Stimulated activated naive CD8-positive, alpha-beta T cell treated with anti-CD3 and anti-CD28 coated beads, Interleukin-15, amount 100 ng/mL, for 72 hours (primary cell): ENCODE data around the gene RAPGEF1.

ENCODE experiments used
- ATAC-seq: fragments of 150-1000 bp; cut with Tn5 transposase; 2 replicates; pipeline ENCODE4 v1.10.0; 2021; ENCODE audit warnings: mild to moderate bottlenecking, moderate library complexity
- DNase-seq, 2 donors: peaks; one replicate each; pipeline ENCODE4 v3.0.0; 2021 to 2022
- H3K27ac Mint-ChIP-seq, 2 donors: one replicate each; pipeline ENCODE4 v1.8.0; 2022; ENCODE audit warnings: mild to moderate bottlenecking in 2 of 2, mixed read lengths in 2 of 2, moderate library complexity in 2 of 2
- H3K27me3 Mint-ChIP-seq: one replicate; pipeline ENCODE4 v1.8.0; 2022; ENCODE audit warnings: mixed read lengths
- H3K4me1 Mint-ChIP-seq: one replicate; pipeline ENCODE4 v1.8.0; 2022; ENCODE audit warnings: mild to moderate bottlenecking, mixed read lengths
- H3K4me3 Mint-ChIP-seq, 2 donors: one replicate each; pipeline ENCODE4 v1.8.0; 2022; ENCODE audit warnings: mild to moderate bottlenecking in 2 of 2, mixed read lengths in 2 of 2, moderate library complexity in 1 of 2
- H3K9me3 Mint-ChIP-seq, 2 donors: one replicate each; pipeline ENCODE4 v1.8.0; 2022; ENCODE audit warnings: mixed read lengths in 2 of 2

The RAPGEF1 gene

GRCh38 chr9:131739959-131740648 lies at the start of gene RAPGEF1:
Gene RAPGEF1, minus strand, starts transcription at chr9:131740076. Its CDS starts 246 bp downstream, at chr9:131739830.
- Mint-ChIP-seq H3K4me3 (peak within 1 kb of the TSS; percentile 93 to 98), H3K27ac (peak within 1 kb of the TSS; percentile 93 to 94), H3K4me1 (peaks cover 60% of the 10 kb centered on the region), H3K27me3 (no peaks in the 10 kb centered on the region), H3K9me3 (no peaks in the 10 kb centered on the region)
- peak; percentile 85 for ATAC-seq
- DNase-seq: peak; percentile 84 to 92

GRCh38 chr9:131788851-131789250 lies 49.0 kb upstream of the RAPGEF1 start:
- no peak overlapping the region for H3K4me3 Mint-ChIP-seq
- H3K4me1 Mint-ChIP-seq: peaks cover 4% of the 10 kb centered on the region
- peaks cover 0 to 2% of the 10 kb centered on the region in 2 donors for H3K9me3 Mint-ChIP-seq
- peaks cover 90% of the 10 kb centered on the region for H3K27me3 Mint-ChIP-seq
- no peak overlapping the region for H3K27ac Mint-ChIP-seq
- no peak for DNase-seq
- ATAC-seq: no peak

- Mint-ChIP-seq H3K27ac (peak overlapping the region in 1 of 2 donors; percentile 54), H3K9me3 (peaks cover 9 to 12% of the 10 kb centered on the region in 2 donors), H3K4me3 (no peak overlapping the region), H3K4me1 (peaks cover 4% of the 10 kb centered on the region), H3K27me3 (peaks cover 95% of the 10 kb centered on the region)
- DNase-seq: no peak
- ATAC-seq: no peak
These were observed 48.0 kb upstream of the RAPGEF1 start for GRCh38 chr9:131787838-131788237.

- Mint-ChIP-seq H3K4me1 (peaks cover 18% of the 10 kb centered on the region), H3K4me3 (no peak overlapping the region), H3K9me3 (peaks cover 13 to 14% of the 10 kb centered on the region in 2 donors), H3K27me3 (peaks cover 83% of the 10 kb centered on the region), H3K27ac (no peak overlapping the region)
- DNase-seq (no peak), ATAC-seq (no peak)
These were observed 45.0 kb upstream of the RAPGEF1 start for GRCh38 chr9:131784748-131785501.

- ATAC-seq (peak; percentile 56), DNase-seq (no peak)
- Mint-ChIP-seq H3K27ac (no peak overlapping the region), H3K4me1 (peaks cover 14% of the 10 kb centered on the region), H3K9me3 (peaks cover 13 to 14% of the 10 kb centered on the region in 2 donors), H3K4me3 (no peak overlapping the region), H3K27me3 (peaks cover 73% of the 10 kb centered on the region)
These were observed 41.2 kb upstream of the RAPGEF1 start for GRCh38 chr9:131781069-131781468.

GRCh38 chr9:131776473-131776872 lies 36.6 kb upstream of the RAPGEF1 start:
- peaks cover 14% of the 10 kb centered on the region for H3K4me1 Mint-ChIP-seq
- ATAC-seq: no peak
- no peaks in the 10 kb centered on the region for H3K9me3 Mint-ChIP-seq
- H3K4me3 Mint-ChIP-seq: no peak overlapping the region
- H3K27ac Mint-ChIP-seq: no peak overlapping the region
- peak in 1 of 2 donors; percentile 17 for DNase-seq
- H3K27me3 Mint-ChIP-seq: peaks cover 55% of the 10 kb centered on the region

GRCh38 chr9:131776036-131776435 lies 36.2 kb upstream of the RAPGEF1 start:
- peaks cover 60% of the 10 kb centered on the region for H3K27me3 Mint-ChIP-seq
- DNase-seq (no peak), ATAC-seq (no peak)
- no peaks in the 10 kb centered on the region for H3K9me3 Mint-ChIP-seq
- H3K27ac Mint-ChIP-seq: no peak overlapping the region
- peaks cover 9% of the 10 kb centered on the region for H3K4me1 Mint-ChIP-seq
- no peak overlapping the region for H3K4me3 Mint-ChIP-seq

GRCh38 chr9:131774636-131775035 lies 34.8 kb upstream of the RAPGEF1 start:
- no peak overlapping the region for H3K4me3 Mint-ChIP-seq
- H3K27ac Mint-ChIP-seq: no peak overlapping the region
- no peak for ATAC-seq
- peaks cover 69% of the 10 kb centered on the region for H3K27me3 Mint-ChIP-seq
- DNase-seq: no peak
- no peaks in the 10 kb centered on the region for H3K9me3 Mint-ChIP-seq
- no peaks in the 10 kb centered on the region for H3K4me1 Mint-ChIP-seq

- ATAC-seq: no peak
These were observed 34.1 kb upstream of the RAPGEF1 start for GRCh38 chr9:131773911-131774379.

GRCh38 chr9:131772940-131773339 lies 33.1 kb upstream of the RAPGEF1 start:
- no peak overlapping the region for H3K27ac Mint-ChIP-seq
- H3K9me3 Mint-ChIP-seq: no peaks in the 10 kb centered on the region
- H3K27me3 Mint-ChIP-seq: peaks cover 66% of the 10 kb centered on the region
- H3K4me1 Mint-ChIP-seq: no peaks in the 10 kb centered on the region
- no peak overlapping the region for H3K4me3 Mint-ChIP-seq
- ATAC-seq: no peak
- no peak for DNase-seq

More at GRCh38 chr9:131773911-131774379, 34.1 kb upstream of the RAPGEF1 start:
- Mint-ChIP-seq H3K4me1 (no peaks in the 10 kb centered on the region), H3K27me3 (peaks cover 70% of the 10 kb centered on the region), H3K27ac (no peak overlapping the region), H3K9me3 (no peaks in the 10 kb centered on the region), H3K4me3 (no peak overlapping the region)
- DNase-seq: peak; percentile 15 to 17

- Mint-ChIP-seq H3K4me3 (no peak overlapping the region), H3K27me3 (peaks cover 54% of the 10 kb centered on the region), H3K27ac (no peak overlapping the region), H3K4me1 (no peaks in the 10 kb centered on the region), H3K9me3 (no peaks in the 10 kb centered on the region)
- DNase-seq (no peak), ATAC-seq (no peak)
These were observed 31.8 kb upstream of the RAPGEF1 start for GRCh38 chr9:131771646-131772045.

- Mint-ChIP-seq H3K27ac (no peak overlapping the region), H3K27me3 (peaks cover 63% of the 10 kb centered on the region), H3K4me1 (no peaks in the 10 kb centered on the region), H3K9me3 (no peaks in the 10 kb centered on the region), H3K4me3 (no peak overlapping the region)
- DNase-seq: no peak
- ATAC-seq: no peak
These were observed 29.5 kb upstream of the RAPGEF1 start for GRCh38 chr9:131769361-131769760.

- DNase-seq (no peak), ATAC-seq (no peak)
- Mint-ChIP-seq H3K27me3 (peaks cover 31% of the 10 kb centered on the region), H3K4me3 (no peak overlapping the region), H3K4me1 (peaks cover 7% of the 10 kb centered on the region), H3K27ac (no peak overlapping the region), H3K9me3 (no peaks in the 10 kb centered on the region)
These were observed 24.7 kb upstream of the RAPGEF1 start for GRCh38 chr9:131764568-131764967.

GRCh38 chr9:131762356-131762932 lies 22.6 kb upstream of the RAPGEF1 start:
- Mint-ChIP-seq H3K4me3 (no peak overlapping the region), H3K9me3 (no peaks in the 10 kb centered on the region), H3K27ac (no peak overlapping the region), H3K27me3 (peaks cover 29% of the 10 kb centered on the region), H3K4me1 (peaks cover 14% of the 10 kb centered on the region)
- DNase-seq (peak; percentile 78), ATAC-seq (peak; percentile 96)

- Mint-ChIP-seq H3K27ac (no peak overlapping the region), H3K27me3 (peaks cover 5% of the 10 kb centered on the region), H3K9me3 (no peaks in the 10 kb centered on the region), H3K4me1 (peaks cover 28% of the 10 kb centered on the region), H3K4me3 (no peak overlapping the region)
- no peak for ATAC-seq
- no peak for DNase-seq
These were observed 19.3 kb upstream of the RAPGEF1 start for GRCh38 chr9:131759017-131759647.
